Measurements from ENCODE around the gene ZNF148. TPM values are rescaled to one million over a fixed set of nuclear protein-coding genes. Genes with fewer than 3 reads are reported as not detected.

ZNF148 gene
- total RNA-seq, 1 experiment from 2014 or later = 55.8 TPM

- DNase-seq (ENCODE audit: low read depth, low spot score) (no peak), ATAC-seq (no peak)
- in situ Hi-C loops (cut with HindIII; ENCODE audit: low pct_unique_long_range_greater_than_20kb, low sequenced_read_pairs) = no loop called here
- H3K9me3 ChIP-seq (ENCODE audit: control insufficient read depth, insufficient read depth, low read depth, low read length) = no peaks in the 10 kb centered on the region
- H3K27me3 ChIP-seq (ENCODE audit: control insufficient read depth, insufficient read depth, low read length) = no peaks in the 10 kb centered on the region
- intact Hi-C loops (cut with micrococcal nuclease; ENCODE audit: unreplicated experiment) = no loop called here
- no peaks in the 10 kb centered on the region for H3K4me1 ChIP-seq (ENCODE audit: control insufficient read depth, insufficient read depth, low read length)
- H3K27ac ChIP-seq (ENCODE audit: low read length) = no peak overlapping the region
- H3K36me3 ChIP-seq (ENCODE audit: control insufficient read depth, insufficient read depth, low read length) = no peaks in the 10 kb centered on the region
- CTCF ChIA-PET = no interaction called here
- no TSS peak for BruUV-seq (replicated peaks)
- POLR2A ChIA-PET = no interaction called here
- no peak overlapping the region for H3K4me3 ChIP-seq (ENCODE audit: low read depth in 2 of 2, low read length in 2 of 2)
- TF ChIP-seq SIN3A (IDR thresholded peaks at IDR 0.05; ENCODE audit: borderline replicate concordance, insufficient read depth, low read depth, low read length) (no peak), REST (IDR thresholded peaks at IDR 0.05; ENCODE audit: insufficient read depth in 1 of 2, low read depth in 2 of 2, low read length in 1 of 2) (no peak), CTCF (IDR thresholded peaks at IDR 0.05) (no peak), TCF7L2 (IDR thresholded peaks at IDR 0.05; ENCODE audit: low read depth, low read length) (no peak), POLR2AphosphoS5 (IDR thresholded peaks at IDR 0.05; ENCODE audit: low read depth, low read length) (no peak)
Observed at GRCh38 chr3:125186261-125186787, 188.8 kb downstream of the ZNF148 start.

GRCh38 chr3:125185805-125186204 lies 189.3 kb downstream of the ZNF148 start:
- Histone ChIP-seq H3K27ac (ENCODE audit: low read length) (no peak overlapping the region), H3K27me3 (ENCODE audit: control insufficient read depth, insufficient read depth, low read length) (no peaks in the 10 kb centered on the region), H3K4me1 (ENCODE audit: control insufficient read depth, insufficient read depth, low read length) (no peaks in the 10 kb centered on the region), H3K9me3 (ENCODE audit: control insufficient read depth, insufficient read depth, low read depth, low read length) (no peaks in the 10 kb centered on the region), H3K36me3 (ENCODE audit: control insufficient read depth, insufficient read depth, low read length) (no peaks in the 10 kb centered on the region), H3K4me3 (ENCODE audit: low read depth in 2 of 2, low read length in 2 of 2) (no peak overlapping the region)
- intact Hi-C loops (cut with micrococcal nuclease; ENCODE audit: unreplicated experiment) (no loop called here), in situ Hi-C loops (cut with HindIII; ENCODE audit: low pct_unique_long_range_greater_than_20kb, low sequenced_read_pairs) (no loop called here)
- no TSS peak for BruUV-seq (replicated peaks)
- POLR2A ChIA-PET = no interaction called here
- no peak for DNase-seq (ENCODE audit: low read depth, low spot score)
- ATAC-seq = no peak
- CTCF ChIA-PET = no interaction called here
- TF ChIP-seq POLR2AphosphoS5 (IDR thresholded peaks at IDR 0.05; ENCODE audit: low read depth, low read length) = no peak
- no peak for TF ChIP-seq CTCF (IDR thresholded peaks at IDR 0.05)
- no peak for TF ChIP-seq TCF7L2 (IDR thresholded peaks at IDR 0.05; ENCODE audit: low read depth, low read length)
- no peak for TF ChIP-seq REST (IDR thresholded peaks at IDR 0.05; ENCODE audit: insufficient read depth in 1 of 2, low read depth in 2 of 2, low read length in 1 of 2)
- TF ChIP-seq SIN3A (IDR thresholded peaks at IDR 0.05; ENCODE audit: borderline replicate concordance, insufficient read depth, low read depth, low read length) = no peak
